SIG-M5 treated with dmso at 0.1 percent for 504 hours (cell line): Measurements from ENCODE around the gene CLOCK.

Experiments used
- DNase-seq: peaks from one replicate; lab custom pipeline; 2025; ENCODE audit not compliant: unreplicated experiment; lab: John Stamatoyannopoulos, UW

CLOCK gene

DNA sequence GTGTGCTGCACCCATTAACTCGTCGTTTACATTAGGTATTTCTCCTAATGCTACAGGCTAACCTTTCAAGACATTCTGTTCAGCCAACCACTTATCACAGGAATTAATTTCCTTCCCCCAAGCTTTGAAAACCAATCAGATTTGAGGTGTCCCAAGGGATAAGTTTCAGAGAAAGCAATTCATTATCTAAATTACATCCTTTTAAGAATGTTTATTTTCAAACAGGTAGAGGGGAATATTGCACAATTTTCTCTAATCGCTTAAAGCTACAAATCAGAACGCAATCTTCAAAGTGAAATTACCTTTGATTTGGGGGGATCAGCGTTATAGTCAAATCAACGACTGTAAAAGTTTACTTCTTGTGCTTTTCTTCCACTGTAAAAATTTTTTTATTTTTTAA lies 1.6 kb downstream of the CLOCK start:
- no peak for DNase-seq

DNA sequence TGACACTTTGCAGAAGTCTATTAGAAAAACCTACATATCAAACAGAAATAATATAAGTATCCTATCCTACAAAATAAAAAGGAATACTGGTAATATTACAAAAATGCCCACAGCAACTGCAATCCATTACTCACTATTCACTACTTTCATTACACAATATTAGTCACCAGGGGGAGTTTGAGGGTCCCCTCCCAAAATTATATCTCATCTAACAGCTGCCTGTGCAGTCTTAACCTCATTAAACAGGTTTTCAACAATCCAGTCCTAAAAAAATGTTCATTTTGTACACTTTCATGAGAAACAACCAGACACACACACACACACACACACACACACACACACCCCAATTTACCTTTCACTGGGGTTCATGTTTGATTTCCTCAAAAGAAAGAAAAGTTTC lies 2.9 kb downstream of the CLOCK start:
- DNase-seq = no peak

DNA sequence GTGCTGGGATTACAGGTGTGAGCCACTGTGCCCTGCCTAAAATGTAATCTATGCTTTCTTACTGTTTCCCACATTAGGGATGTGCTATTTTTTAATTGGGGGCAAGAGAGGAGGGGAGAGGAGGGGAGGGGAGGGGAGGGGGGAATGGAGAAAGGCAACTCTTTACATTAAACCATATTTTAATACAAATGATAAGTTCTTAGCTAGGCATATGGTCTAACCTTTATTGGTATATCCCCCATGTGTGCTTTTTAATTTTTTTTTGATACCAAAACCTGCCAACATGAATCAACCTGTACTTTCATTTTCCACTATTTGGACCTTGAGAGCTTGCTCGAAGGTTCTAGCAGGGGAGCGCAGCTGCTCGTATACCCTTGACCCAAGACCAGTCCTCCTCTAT lies 6.4 kb downstream of the CLOCK start:
- DNase-seq = no peak

DNA sequence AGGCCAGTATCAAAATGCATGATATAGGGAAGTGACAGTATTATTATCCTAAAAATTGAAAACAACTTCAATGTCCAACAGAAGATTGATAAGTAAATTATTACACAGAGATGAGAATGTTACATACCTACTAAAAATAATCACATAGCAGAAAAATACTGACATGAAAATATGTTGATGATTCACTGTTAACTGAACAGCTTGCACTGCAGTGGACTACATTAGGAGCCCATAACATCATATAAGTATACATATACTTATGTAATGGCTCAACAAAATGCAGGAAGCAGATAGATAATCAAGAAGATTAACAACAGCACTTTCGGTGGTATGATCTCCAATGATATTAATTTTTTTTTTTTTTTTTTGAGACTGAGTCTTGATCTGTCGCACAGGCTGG lies 7.1 kb downstream of the CLOCK start:
- no peak for DNase-seq

DNA sequence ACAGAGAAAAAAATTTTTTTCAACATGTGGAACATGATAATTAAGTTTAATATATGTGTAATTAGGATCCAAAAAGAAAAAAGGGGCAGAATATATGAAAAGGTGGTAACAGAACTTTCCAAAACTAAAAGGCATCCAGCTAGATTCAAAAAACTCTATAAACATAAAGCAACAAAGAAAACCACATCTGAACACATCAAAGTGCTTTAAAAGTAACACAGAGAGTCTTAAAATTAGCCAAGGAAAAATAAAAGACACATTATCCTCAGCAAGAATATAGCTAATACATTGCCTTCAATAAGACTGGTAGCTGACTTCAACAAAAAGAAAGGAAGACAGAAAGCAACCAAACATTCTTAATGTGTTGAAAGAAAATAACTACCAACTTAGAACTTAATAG lies 8.2 kb downstream of the CLOCK start:
- DNase-seq = no peak

DNA sequence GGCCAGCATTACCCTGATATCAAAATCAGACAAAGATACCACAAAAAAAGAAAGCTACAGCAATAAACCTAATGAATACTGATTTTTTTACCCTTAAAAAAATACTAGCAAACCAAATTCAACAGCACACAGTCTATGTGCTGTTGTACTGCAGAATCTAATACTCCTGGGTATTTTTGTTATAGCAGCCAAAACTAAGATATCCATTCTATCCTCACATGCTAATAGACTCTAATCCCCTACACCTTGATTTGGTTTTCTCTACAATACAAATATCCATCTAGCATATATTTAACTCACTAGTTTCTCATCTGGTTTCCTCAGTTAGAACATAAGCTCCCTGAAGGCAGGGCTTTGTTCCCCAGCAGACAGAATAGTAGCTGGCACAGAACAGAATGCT lies 12.4 kb downstream of the CLOCK start:
- DNase-seq = no peak

DNA sequence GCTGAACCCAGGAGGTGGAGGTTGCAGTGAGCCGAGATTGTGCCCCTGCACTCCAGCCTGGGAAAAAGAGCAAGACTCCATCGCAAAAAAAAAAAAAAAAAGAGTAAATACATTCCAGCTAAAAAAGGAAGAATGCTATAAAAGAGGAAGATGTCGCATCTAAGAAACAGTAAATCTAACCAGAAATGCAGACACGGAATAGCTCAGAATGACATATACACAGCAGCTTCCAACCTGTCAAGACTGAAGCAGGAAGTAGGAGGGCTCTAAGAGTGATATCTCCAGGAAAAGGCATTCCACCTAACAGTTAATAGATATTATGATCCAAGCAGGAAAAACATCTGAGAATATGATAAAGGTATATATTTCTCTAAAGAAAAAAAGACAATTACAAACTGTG lies 16.0 kb downstream of the CLOCK start:
- DNase-seq = no peak

DNA sequence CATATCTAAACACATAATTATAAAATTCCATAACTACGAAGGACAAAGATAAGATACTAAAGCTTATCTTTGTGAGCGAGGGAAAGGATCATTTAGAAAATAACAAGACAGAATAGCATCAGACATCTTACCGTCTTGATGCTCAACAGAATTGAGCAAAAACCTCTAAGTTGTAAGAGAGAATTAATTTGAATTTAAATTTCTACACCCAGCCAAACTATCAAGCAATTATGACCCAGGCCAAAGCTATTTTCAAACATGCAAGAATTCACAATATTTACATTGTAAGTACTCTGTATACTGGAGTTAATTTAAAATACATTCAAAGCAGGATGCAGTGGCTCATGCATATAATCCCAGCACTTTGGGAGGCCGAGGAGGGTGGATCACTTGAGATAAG lies 16.5 kb downstream of the CLOCK start:
- no peak for DNase-seq

DNA sequence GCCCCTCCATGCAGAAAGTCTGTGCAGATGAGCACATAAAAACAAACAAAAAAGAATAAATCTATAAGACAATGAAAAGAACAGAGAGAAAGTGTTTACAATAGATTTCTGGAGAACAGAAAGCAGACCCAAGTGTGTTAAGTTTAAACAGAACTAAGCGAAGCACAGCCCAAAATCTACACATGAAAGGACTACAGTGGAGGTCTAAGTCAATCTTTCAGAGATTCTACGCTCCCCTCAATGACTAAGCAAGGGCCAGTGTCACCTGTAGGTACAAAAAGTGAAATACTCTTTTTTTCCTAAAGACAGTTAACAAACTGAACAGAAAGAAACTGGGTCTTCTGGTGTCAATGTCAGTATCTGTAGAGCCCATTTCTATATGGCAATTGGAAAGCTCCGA lies 18.2 kb downstream of the CLOCK start:
- no peak for DNase-seq

DNA sequence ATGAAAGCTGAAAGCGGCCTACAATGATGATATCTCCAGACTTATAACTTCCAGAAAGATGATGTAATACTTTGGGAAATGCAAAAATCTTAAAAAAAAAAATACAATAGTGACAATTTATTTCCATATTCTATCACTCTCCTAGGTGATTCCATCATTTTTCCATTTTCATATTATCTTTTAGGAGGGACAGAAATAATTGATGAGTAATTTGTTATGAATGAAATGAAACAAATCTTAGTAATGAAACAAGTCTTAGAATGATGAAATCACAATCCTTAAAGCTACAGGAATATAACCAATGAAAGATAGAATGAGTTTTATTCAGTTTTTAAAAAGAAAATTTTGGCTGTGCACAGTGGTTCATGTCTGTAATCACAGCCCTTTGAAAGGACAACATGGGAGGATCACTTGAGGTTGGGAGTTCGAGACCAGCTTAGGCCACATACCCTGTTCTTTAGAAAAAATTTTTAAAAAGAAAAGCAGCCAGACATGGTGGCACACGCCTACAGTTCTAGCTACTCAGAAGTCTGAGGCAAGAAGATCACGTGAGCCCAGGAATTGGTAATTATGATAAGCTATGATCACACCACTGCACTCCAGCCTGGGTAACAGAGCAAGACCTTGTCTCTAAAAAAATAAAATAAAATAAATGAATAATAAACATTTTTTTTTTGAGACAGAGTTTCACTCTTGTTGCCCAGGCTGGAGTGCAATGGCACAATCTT lies 21.7 kb downstream of the CLOCK start:
- no peak for DNase-seq

DNA sequence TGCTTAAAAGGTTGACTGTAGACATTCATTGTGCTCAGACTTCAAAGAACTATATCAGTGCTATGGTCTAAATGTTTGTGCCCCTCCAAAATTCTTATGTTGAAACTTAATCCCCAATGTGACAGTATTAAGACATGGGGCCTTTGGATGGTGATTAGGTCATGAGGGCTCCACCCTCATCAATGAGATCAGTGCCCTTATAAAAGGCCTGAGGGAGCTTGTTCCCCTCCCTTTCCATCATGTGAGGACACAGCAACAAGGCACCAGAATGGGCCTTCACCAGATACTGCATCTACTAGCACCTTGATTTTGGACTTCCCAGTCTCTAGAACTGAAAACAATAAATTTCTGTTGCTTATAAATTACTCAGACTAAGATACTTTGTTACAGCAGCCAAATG lies 28.3 kb downstream of the CLOCK start:
- DNase-seq = no peak

DNA sequence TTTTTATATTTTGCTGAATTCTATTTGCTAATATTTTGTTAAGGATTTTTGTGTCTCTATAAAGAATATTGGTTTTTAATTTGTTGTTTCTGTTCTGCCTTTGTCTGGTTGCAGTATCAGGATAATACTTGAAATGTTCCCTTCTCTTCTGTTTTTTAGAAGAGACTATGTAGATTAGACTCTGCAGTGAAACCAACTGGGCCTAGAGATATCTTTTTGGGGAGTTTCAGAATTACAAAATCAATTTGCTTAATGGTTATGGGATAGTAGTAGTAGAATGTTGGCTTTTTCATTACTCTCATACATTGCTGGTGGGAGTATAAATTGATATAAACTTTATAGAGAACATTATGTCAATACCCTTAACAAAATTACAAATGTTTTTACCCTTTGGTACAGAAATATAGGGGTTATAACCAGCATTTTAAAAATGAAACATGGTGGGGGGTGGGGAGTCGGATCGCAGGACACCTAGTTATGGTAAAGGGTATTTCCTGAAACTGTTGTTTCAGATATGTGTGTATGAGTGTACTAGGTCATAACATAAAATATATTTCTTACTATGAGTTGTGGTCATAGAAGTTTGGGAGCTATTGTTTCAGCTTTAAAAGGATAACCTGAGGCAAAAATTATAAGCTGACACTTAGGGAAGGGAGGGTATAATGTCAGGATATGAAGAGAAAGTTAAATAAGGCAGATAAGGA lies 29.0 kb downstream of the CLOCK start:
- DNase-seq = no peak

DNA sequence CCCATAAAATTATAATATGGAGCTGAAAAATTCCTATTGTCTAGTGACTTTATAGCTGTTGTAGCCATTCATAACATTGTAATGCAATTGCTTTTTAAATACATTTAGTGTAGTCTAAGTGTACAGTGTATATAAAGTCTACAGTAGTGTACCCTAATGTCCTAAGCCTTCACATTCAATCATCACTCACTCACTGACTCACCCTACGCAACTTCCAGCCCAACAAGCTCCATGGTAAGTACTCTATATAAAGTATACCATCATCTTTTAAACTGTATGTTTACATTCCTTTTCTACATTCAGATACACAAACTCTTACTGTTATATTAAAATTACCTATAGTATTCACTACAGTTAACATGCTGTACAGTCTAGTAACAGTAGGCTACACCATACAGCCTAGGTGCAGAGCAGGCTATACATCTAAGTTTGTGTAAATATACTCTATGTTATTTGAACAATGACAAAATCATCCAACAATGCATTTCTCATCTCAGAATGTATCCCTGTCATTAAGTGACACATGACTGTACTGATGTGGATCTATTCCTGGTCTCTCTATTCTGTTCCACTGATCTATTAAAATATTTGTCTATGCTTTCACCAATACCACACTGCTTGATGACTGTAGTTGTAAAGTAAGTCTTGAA lies 33.7 kb downstream of the CLOCK start:
- no peak for DNase-seq

DNA sequence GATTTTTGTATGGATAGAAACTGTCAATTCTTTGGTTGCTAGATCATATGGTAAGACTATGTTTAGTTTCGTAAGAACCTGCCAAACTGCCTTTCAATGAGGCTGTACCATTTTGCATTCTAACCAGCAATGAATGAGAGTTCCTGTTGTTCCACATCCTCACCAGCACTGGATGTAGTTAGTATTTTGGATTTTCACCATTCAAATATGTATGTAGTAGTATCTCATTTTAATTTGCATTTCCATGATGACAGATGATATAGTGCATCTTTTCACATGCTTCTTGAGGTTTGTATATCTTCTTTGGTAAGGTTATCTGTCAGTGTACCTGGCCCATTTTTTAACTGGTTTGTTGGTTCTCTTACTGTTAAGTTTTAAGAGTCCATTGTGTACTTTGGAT lies 34.6 kb downstream of the CLOCK start:
- DNase-seq = no peak

DNA sequence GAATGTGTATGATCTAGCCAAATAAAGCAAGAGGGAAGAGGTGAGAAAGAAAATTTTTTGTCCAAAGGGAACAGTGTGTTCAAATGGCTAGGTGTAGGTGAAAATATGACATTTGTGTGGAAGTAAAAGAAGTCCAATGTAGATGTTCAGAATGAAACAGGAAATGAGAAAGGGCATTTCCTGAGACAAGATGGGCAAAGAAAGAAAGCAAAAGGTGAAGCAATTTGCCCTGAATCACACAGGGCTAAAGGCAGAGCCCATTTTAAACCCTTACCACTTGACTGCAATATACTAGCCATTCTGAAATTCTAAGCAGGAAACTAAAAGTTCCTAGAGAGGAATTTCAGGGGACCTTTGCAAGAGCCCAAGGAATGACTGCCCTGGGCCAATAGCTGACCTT lies 36.0 kb downstream of the CLOCK start:
- peak; percentile 2 for DNase-seq

DNA sequence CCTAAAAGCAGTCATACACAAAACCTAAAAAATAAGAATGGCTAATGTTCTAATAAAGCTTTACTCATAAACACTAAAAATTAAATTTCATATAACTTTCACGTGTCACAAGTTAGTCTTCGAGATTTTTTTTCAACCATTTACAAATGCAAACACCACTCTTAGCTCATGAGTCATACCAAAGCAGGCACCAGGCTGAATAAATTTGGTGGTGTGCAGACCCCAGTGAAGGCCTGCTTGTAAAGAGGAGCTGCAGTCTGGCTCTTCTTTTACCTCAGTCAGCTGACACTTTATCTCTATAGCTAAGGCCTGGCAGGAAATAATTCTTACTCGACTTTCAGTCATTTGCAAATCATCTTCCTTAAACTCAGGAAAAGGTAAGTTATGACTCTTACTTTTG lies 37.4 kb downstream of the CLOCK start:
- no peak for DNase-seq

DNA sequence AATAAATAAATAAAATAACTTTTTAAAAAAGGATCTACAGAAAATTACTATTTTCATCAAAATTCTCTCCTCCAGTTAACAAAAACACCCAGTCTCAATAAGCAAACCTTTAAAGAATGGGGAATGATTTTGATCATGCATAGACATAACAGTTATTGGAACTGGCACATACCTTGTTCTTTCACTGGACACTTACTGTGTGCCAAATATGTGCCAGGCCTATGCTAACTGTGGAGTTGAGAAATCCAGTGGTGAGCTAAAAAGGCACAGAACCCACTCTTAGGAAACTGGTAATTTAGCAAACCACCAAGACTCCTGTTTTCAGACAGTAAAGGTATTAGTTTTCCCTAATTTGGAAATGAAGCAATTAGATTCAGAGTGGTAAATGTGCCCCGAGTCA lies 39.1 kb downstream of the CLOCK start:
- no peak for DNase-seq

DNA sequence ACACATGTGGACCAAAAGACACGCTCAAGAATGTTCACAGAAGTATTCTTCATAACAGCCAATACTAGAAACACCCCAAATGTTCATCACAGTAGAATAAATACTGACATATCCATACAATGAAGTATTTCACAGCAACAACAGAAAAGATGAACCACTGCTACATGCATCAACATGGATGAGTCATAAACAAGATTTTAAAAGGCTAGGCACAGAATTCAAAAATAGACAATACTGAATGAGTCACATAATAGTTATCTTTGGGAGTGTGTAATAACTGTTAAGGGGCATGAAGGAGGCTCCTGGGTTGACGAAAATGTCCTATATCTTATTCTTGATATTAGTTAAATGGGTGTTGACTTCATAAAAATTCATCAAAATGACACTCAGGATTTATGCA lies 43.5 kb downstream of the CLOCK start:
- peak; percentile 18 for DNase-seq

DNA sequence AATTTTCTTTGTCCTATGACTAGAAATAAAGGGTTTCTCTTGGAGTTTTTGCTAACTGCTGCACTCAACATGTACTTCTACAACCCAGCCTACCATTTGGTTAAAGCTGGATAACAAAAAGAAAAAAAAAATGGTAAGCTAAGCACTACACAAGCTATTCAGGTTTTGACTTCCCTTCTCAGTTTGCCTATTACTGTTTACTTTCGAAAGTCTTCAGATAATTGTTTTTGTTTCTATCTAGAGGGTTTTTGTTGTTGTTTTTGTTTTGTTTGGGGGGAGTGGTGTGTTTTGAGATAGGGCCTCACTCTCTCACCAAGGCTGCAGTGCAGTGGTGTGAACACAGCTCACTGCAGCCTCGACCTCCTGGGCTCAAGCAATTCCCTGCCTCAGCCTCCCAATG lies 46.6 kb downstream of the CLOCK start:
- no peak for DNase-seq

DNA sequence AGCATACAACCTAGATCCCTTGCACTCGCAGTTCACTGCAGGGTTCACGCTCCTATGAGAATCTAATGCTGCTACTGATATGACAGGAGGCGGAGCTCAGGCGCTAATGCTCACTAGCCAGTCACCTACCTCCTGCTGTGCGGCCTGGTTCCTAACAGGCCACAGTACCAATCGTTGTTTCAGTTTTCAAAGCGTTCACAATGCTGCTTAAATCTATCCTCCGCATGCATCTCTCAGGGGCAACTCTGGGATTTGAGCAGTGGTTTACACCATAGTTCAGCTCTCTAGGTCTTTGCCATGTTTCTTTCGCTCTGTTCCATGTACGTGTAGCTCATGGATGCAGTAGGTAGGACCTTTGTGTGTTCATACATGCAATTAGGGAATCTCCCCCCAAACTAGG lies 47.2 kb downstream of the CLOCK start:
- no peak for DNase-seq

DNA sequence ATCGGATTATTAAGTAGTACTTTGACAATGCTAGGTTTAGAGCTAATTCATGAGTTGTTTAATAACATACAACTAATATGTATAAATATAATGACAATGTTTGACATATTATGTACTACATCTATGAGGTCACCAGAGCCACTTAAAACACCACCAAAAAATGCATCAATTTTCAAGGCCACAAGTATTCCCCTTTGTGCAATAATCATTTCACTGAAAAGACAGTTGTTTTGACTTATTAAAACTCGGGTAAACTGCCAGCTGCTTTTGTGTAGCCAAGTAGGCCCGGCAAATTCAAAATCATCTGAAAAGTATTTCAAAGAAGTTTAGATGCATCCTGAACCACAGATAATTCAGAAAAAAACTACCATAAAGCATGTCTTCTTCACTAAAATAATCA lies 48.7 kb downstream of the CLOCK start:
- no peak for DNase-seq

DNA sequence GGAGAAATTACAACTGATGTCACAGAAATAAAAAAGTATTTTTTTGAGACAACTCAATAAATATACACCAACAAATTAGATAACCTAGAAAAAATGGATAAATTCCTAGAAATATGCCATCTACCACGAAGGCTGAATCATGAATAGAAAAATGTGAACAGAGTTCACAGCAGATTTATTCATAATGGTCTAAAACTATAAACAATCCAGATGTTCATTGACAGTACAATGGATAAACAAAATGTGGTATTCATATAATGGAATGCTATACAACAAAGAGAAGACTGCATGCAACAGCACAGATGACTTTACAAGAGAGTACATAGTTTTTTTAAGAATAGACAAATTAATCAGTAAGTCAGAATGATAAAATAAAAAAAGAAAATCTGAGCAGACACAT lies 55.2 kb downstream of the CLOCK start:
- DNase-seq = no peak

DNA sequence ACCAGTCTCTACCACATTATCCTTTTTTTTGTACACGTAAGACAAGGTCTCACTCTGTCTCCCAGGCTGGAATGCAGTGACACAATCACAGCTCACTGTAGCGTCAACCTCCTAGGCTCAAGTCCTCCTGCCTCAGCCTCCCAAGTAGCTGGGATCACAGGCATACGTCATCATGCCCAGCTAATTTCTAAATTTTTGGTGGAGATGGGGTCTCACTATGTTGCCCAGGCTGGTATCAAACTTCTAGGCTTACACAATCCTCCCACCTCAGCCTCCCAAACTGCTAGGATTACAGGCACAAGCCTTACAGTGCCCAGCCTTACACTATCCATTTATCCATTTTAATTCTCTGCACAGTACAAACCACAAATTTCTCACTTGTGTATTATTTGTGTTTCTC lies 58.0 kb downstream of the CLOCK start:
- no peak for DNase-seq
